ENCODE results near the gene HSPA9. TPM values are rescaled to one million over a fixed set of nuclear protein-coding genes. Genes with fewer than 3 reads are reported as not detected.

HSPA9 gene
- total RNA-seq, 1 experiment from 2014 or later: 537 TPM

GRCh38 chr5:138573223-138573622, 2.0 kb downstream of the HSPA9 start:
- H3K4me1 Mint-ChIP-seq (ENCODE audit: low read depth, unreplicated experiment): peaks cover 6% of the 10 kb centered on the region
- no TSS peak for BruUV-seq (replicated peaks)
- H3K27me3 ChIP-seq (replicated peaks; ENCODE audit: control insufficient read depth, insufficient read depth, low read length): no peaks in the 10 kb centered on the region
- no peaks in the 10 kb centered on the region for H3K27me3 Mint-ChIP-seq (ENCODE audit: insufficient read depth, unreplicated experiment)
- intact Hi-C loops (cut with micrococcal nuclease; ENCODE audit: unreplicated experiment): loop anchor here (10.0 kb wide), 1 partner anchor 182 kb away; the partner anchor contains the start of gene CTNNA1
- no peak overlapping the region for H3K4me3 ChIP-seq (ENCODE audit: low read depth, low read length)
- H3K9me3 ChIP-seq: no peaks in the 10 kb centered on the region
- peaks cover 11% of the 10 kb centered on the region for H3K36me3 ChIP-seq (ENCODE audit: control insufficient read depth, insufficient read depth, low read length)
- peak overlapping the region; percentile 99 for H3K27ac Mint-ChIP-seq (ENCODE audit: unreplicated experiment)
- ChIA-PET POLR2A (interaction anchor here (0.6 kb wide), 1 partner anchor 682 kb away, joined by 4 read pairs; no protein-coding TSS in a partner anchor), CTCF (no interaction called here)
- peaks cover 15% of the 10 kb centered on the region for H3K4me1 ChIP-seq
- no peak for DNase-seq
- H3K9me3 Mint-ChIP-seq (ENCODE audit: unreplicated experiment): no peaks in the 10 kb centered on the region
- H3K36me3 Mint-ChIP-seq (ENCODE audit: insufficient read depth, unreplicated experiment): peaks cover 79% of the 10 kb centered on the region
- H3K4me3 Mint-ChIP-seq (ENCODE audit: unreplicated experiment): peak overlapping the region; percentile 99
- TF ChIP-seq, protein P1, sequence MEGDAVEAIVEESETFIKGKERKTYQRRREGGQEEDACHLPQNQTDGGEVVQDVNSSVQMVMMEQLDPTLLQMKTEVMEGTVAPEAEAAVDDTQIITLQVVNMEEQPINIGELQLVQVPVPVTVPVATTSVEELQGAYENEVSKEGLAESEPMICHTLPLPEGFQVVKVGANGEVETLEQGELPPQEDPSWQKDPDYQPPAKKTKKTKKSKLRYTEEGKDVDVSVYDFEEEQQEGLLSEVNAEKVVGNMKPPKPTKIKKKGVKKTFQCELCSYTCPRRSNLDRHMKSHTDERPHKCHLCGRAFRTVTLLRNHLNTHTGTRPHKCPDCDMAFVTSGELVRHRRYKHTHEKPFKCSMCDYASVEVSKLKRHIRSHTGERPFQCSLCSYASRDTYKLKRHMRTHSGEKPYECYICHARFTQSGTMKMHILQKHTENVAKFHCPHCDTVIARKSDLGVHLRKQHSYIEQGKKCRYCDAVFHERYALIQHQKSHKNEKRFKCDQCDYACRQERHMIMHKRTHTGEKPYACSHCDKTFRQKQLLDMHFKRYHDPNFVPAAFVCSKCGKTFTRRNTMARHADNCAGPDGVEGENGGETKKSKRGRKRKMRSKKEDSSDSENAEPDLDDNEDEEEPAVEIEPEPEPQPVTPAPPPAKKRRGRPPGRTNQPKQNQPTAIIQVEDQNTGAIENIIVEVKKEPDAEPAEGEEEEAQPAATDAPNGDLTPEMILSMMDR (IDR thresholded peaks at IDR 0.05; ENCODE audit: insufficient read depth in 1 of 2, low read depth in 1 of 2, low read length in 1 of 2, severe bottlenecking in 1 of 2, unreplicated experiment in 1 of 2): no peak

DNA sequence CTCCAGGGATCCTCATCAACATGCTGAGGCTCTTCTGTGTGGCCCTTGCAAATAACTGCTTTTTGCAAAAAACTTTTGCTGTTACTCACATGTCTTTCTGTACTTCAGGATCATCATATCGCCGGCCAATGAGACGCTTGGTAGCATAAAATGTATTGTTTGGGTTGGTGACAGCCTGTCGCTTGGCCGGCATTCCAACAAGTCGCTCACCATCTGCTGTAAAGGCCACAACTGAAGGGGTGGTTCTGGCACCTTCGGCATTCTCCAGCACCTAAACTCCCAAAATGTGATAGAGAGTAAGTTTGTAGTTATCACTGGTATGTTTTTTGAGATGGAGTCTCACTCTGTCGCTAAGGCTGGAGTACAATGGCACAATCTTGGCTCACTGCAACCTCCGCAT, 4.3 kb downstream of the HSPA9 start:
- intact Hi-C loops (cut with micrococcal nuclease; ENCODE audit: unreplicated experiment): loop anchor here (10.0 kb wide), 1 partner anchor 184 kb away; the partner anchor contains the start of gene CTNNA1
- Mint-ChIP-seq H3K4me1 (ENCODE audit: low read depth, unreplicated experiment) (no peaks in the 10 kb centered on the region), H3K27ac (ENCODE audit: unreplicated experiment) (no peak overlapping the region), H3K9me3 (ENCODE audit: unreplicated experiment) (no peaks in the 10 kb centered on the region), H3K4me3 (ENCODE audit: unreplicated experiment) (no peak overlapping the region), H3K36me3 (ENCODE audit: insufficient read depth, unreplicated experiment) (peaks cover 100% of the 10 kb centered on the region), H3K27me3 (ENCODE audit: insufficient read depth, unreplicated experiment) (no peaks in the 10 kb centered on the region)
- peaks cover 13% of the 10 kb centered on the region for H3K36me3 ChIP-seq (ENCODE audit: control insufficient read depth, insufficient read depth, low read length)
- no peaks in the 10 kb centered on the region for H3K9me3 ChIP-seq
- POLR2A ChIA-PET: no interaction called here
- peaks cover 11% of the 10 kb centered on the region for H3K4me1 ChIP-seq
- CTCF ChIA-PET: no interaction called here
- TF ChIP-seq, protein P1 (IDR thresholded peaks at IDR 0.05; ENCODE audit: insufficient read depth in 1 of 2, low read depth in 1 of 2, low read length in 1 of 2, severe bottlenecking in 1 of 2, unreplicated experiment in 1 of 2): no peak
- no TSS peak for BruUV-seq (replicated peaks)
- no peak overlapping the region for H3K4me3 ChIP-seq (ENCODE audit: low read depth, low read length)
- H3K27me3 ChIP-seq (replicated peaks; ENCODE audit: control insufficient read depth, insufficient read depth, low read length): no peaks in the 10 kb centered on the region
- no peak for DNase-seq

DNA sequence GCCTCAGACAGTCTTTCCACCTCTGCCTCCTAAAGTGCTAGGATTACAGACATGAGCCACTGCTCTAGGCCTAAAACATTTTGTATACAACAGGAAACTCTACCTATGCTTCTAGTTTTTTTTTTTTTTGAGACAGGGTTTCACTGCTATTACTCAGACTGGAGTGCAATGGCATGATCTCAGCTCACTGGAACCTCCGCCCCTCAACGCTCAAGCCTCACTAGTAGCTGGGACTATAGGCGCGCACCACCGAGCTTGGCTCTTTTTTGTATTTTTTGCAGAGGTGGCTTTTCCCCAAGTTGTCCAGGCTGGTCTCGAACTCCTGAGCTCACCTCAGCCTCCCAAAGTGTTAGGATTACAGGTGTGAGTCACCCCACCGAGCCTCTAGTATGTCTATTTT, 5.4 kb downstream of the HSPA9 start:
- Histone ChIP-seq H3K9me3 (no peaks in the 10 kb centered on the region), H3K27me3 (replicated peaks; ENCODE audit: control insufficient read depth, insufficient read depth, low read length) (no peaks in the 10 kb centered on the region), H3K4me3 (ENCODE audit: low read depth, low read length) (no peak overlapping the region), H3K36me3 (ENCODE audit: control insufficient read depth, insufficient read depth, low read length) (peaks cover 16% of the 10 kb centered on the region), H3K4me1 (peaks cover 11% of the 10 kb centered on the region; the same call in 1 of the 2 replicates)
- peaks cover 6% of the 10 kb centered on the region for H3K4me1 Mint-ChIP-seq (ENCODE audit: low read depth, unreplicated experiment)
- ChIA-PET POLR2A (no interaction called here), CTCF (no interaction called here)
- intact Hi-C loops (cut with micrococcal nuclease; ENCODE audit: unreplicated experiment): loop anchor here (10.0 kb wide), 1 partner anchor 185 kb away; the partner anchor contains the start of gene CTNNA1
- no peak for DNase-seq
- H3K27me3 Mint-ChIP-seq (ENCODE audit: insufficient read depth, unreplicated experiment): no peaks in the 10 kb centered on the region
- no TSS peak for BruUV-seq (replicated peaks)
- no peak overlapping the region for H3K4me3 Mint-ChIP-seq (ENCODE audit: unreplicated experiment)
- H3K27ac Mint-ChIP-seq (ENCODE audit: unreplicated experiment): peak overlapping the region; percentile 57
- no peaks in the 10 kb centered on the region for H3K9me3 Mint-ChIP-seq (ENCODE audit: unreplicated experiment)
- peaks cover 100% of the 10 kb centered on the region for H3K36me3 Mint-ChIP-seq (ENCODE audit: insufficient read depth, unreplicated experiment)
- TF ChIP-seq, protein P1 (IDR thresholded peaks at IDR 0.05; ENCODE audit: insufficient read depth in 1 of 2, low read depth in 1 of 2, low read length in 1 of 2, severe bottlenecking in 1 of 2, unreplicated experiment in 1 of 2): no peak
